WTC11 (cell line): ENCODE measurements around the gene TMCO1. TPM values are rescaled to one million over a fixed set of nuclear protein-coding genes. Genes with fewer than 3 reads are reported as not detected.

Source experiments
- ATAC-seq: fragments of 200-7000 bp; cut with Tn5 transposase; 2 replicates; pipeline ENCODE4 v1.10.0; 2021; ENCODE audit warnings: mild to moderate bottlenecking, moderate library complexity
- CTCF ChIA-PET: fragments of 300-600 bp; sonication (Branson Sonifier 250); formaldehyde crosslinking; loops from one replicate; lab custom pipeline; 2021; ENCODE audit warnings: antibody characterized with exemption; lab: Charles Lee
- POLR2A ChIA-PET: fragments of 350-600 bp; sonication (Branson Sonifier 250); formaldehyde crosslinking; loops from one replicate; lab custom pipeline; 2021; ENCODE audit warnings: antibody characterized with exemption; lab: Charles Lee
- DNase-seq: peaks from one replicate; pipeline ENCODE4 v3.0.0; 2021; ENCODE audit warnings: low spot score
- H3K27ac Mint-ChIP-seq: 2 replicates; pipeline ENCODE4 v1.8.0; 2021; ENCODE audit warnings: mixed read lengths
- H3K27me3 Mint-ChIP-seq: 2 replicates; pipeline ENCODE4 v1.8.0; 2021; ENCODE audit warnings: low read depth, mild to moderate bottlenecking, moderate library complexity, mixed read lengths
- H3K36me3 Mint-ChIP-seq: 2 replicates; pipeline ENCODE4 v1.8.0; 2021; ENCODE audit warnings: mixed read lengths
- H3K4me1 Mint-ChIP-seq: 2 replicates; pipeline ENCODE4 v1.8.0; 2022; ENCODE audit warnings: mixed read lengths
- H3K4me3 Mint-ChIP-seq: 2 replicates; pipeline ENCODE4 v1.8.0; 2021; ENCODE audit warnings: mild to moderate bottlenecking, moderate library complexity, mixed read lengths
- H3K9me3 Mint-ChIP-seq: 2 replicates; pipeline ENCODE4 v1.8.0; 2021; ENCODE audit warnings: mixed read lengths
- ATF2 ChIP-seq: sonication (generic); formaldehyde crosslinking; IDR thresholded peaks from 2 replicates; pipeline ENCODE4 v1.8.1; 2022; ENCODE audit warnings: low read depth, missing genetic modification reagents, borderline replicate concordance
- CBFB ChIP-seq: sonication (generic); formaldehyde crosslinking; IDR thresholded peaks from 2 replicates; pipeline ENCODE4 v1.8.1; 2022; ENCODE audit warnings: mild to moderate bottlenecking, low read depth, missing genetic modification reagents
- E2F5 ChIP-seq: sonication (generic); formaldehyde crosslinking; IDR thresholded peaks from 2 replicates; pipeline ENCODE4 v1.8.1; 2022; ENCODE audit warnings: mild to moderate bottlenecking, moderate library complexity, missing genetic modification reagents
- FOXJ3 ChIP-seq: sonication (generic); formaldehyde crosslinking; IDR thresholded peaks from 2 replicates; pipeline ENCODE4 v1.9.0; 2021; ENCODE audit warnings: missing genetic modification reagents, mild to moderate bottlenecking, borderline replicate concordance
- IRF2 ChIP-seq: sonication (generic); formaldehyde crosslinking; IDR thresholded peaks from 2 replicates; pipeline ENCODE4 v1.8.0; 2022; ENCODE audit warnings: low read depth, missing genetic modification reagents, borderline replicate concordance
- JAZF1 ChIP-seq: fragments of 250-450 bp; sonication (Bioruptor Pico); IDR thresholded peaks from 2 replicates; pipeline ENCODE4 v1.9.0; 2021; ENCODE audit warnings: moderate library complexity, mild to moderate bottlenecking, inconsistent platforms
- NR3C1 ChIP-seq: sonication (generic); formaldehyde crosslinking; conservative IDR thresholded peaks from 2 replicates; pipeline ENCODE4 v1.8.1; 2023; ENCODE audit warnings: low read depth, mild to moderate bottlenecking, missing genetic modification reagents
- PRDM15 ChIP-seq: sonication (generic); formaldehyde crosslinking; IDR thresholded peaks from 2 replicates; pipeline ENCODE4 v1.8.0; 2022; ENCODE audit warnings: missing genetic modification reagents
- RELA ChIP-seq: sonication (generic); formaldehyde crosslinking; IDR thresholded peaks from 2 replicates; pipeline ENCODE4 v1.8.1; 2022; ENCODE audit warnings: missing genetic modification reagents, mild to moderate bottlenecking, borderline replicate concordance
- RORB ChIP-seq: fragments of 250-450 bp; sonication (Bioruptor Pico); IDR thresholded peaks from 2 replicates; pipeline ENCODE4 v1.9.0; 2021; ENCODE audit warnings: mild to moderate bottlenecking
- ZBTB21 ChIP-seq: sonication (generic); formaldehyde crosslinking; IDR thresholded peaks from 2 replicates; pipeline ENCODE4 v1.8.1; 2023; ENCODE audit warnings: mild to moderate bottlenecking, missing genetic modification reagents, borderline replicate concordance
- ZNF423 ChIP-seq: fragments of 250-450 bp; sonication (Bioruptor Pico); IDR thresholded peaks from 2 replicates; pipeline ENCODE4 v2.1.2; 2022; ENCODE audit warnings: mild to moderate bottlenecking, moderate library complexity
- ZNF425 ChIP-seq: fragments of 250-450 bp; sonication (Bioruptor Pico); conservative IDR thresholded peaks from 2 replicates; pipeline ENCODE4 v1.9.0; 2021; ENCODE audit warnings: mild to moderate bottlenecking
- total RNA-seq: library from RNA; stranded (reverse); gene quantifications from 3 replicates; pipeline ENCODE4 v1.2.3, GENCODE V29; 2021
- TF ChIP-seq, protein P1 (sequence below): sonication (generic); formaldehyde crosslinking; IDR thresholded peaks from 2 replicates; pipeline ENCODE4 v1.8.1; 2022; ENCODE audit warnings: missing genetic modification reagents, borderline replicate concordance
- TF ChIP-seq, protein P2 (sequence below): sonication (generic); formaldehyde crosslinking; IDR thresholded peaks from 2 replicates; pipeline ENCODE4 v1.8.1; 2022; ENCODE audit warnings: mild to moderate bottlenecking, missing genetic modification reagents, moderate library complexity, borderline replicate concordance
- TF ChIP-seq, protein P3 (sequence below): fragments of 250-450 bp; sonication (Bioruptor Pico); IDR thresholded peaks from 2 replicates; pipeline ENCODE4 v1.9.0; 2021; ENCODE audit warnings: mild to moderate bottlenecking

TMCO1 gene
- total RNA-seq, 1 experiment from 2014 or later: 52.8 TPM

GRCh38 chr1:165772739-165773138 is 4.1 kb upstream of the TMCO1 start:
- ATAC-seq (no peak), DNase-seq (no peak)
- H3K4me1 Mint-ChIP-seq: peaks cover 14% of the 10 kb centered on the region
- ChIA-PET CTCF (no interaction called here), POLR2A (no interaction called here)
- H3K4me3 Mint-ChIP-seq: no peak overlapping the region
- H3K27ac Mint-ChIP-seq: no peak overlapping the region
- TF ChIP-seq, protein P1, sequence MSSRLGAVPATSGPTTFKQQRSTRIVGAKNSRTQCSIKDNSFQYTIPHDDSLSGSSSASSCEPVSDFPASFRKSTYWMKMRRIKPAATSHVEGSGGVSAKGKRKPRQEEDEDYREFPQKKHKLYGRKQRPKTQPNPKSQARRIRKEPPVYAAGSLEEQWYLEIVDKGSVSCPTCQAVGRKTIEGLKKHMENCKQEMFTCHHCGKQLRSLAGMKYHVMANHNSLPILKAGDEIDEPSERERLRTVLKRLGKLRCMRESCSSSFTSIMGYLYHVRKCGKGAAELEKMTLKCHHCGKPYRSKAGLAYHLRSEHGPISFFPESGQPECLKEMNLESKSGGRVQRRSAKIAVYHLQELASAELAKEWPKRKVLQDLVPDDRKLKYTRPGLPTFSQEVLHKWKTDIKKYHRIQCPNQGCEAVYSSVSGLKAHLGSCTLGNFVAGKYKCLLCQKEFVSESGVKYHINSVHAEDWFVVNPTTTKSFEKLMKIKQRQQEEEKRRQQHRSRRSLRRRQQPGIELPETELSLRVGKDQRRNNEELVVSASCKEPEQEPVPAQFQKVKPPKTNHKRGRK: no peak
- no peak for TF ChIP-seq E2F5 (CRISPR knock-in tag)
- no peak for TF ChIP-seq RELA (CRISPR knock-in tag)
- TF ChIP-seq, all 79 proteins: peak for 0
- H3K27me3 Mint-ChIP-seq: no peaks in the 10 kb centered on the region
- no peaks in the 10 kb centered on the region for H3K9me3 Mint-ChIP-seq
- H3K36me3 Mint-ChIP-seq: peaks cover 3% of the 10 kb centered on the region; the same call in 1 of the 2 replicates

DNA sequence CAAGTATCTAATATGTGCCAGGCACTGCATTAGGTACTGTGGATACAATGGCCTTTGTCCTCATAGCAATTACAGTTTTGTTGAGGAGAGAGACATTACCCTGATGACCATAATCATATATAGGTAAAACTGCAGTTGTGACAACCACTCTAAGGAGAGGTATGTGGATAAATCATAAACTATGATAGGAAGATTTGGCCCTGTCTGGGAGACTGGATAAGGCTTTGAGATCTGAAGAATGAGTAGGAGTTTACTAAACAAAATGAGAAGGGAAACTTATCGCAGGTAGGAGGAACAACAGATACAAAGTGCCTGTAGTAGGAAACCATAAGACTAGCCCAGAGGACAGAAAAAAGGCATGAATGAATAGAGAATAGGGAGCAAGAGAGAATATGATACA is 4.4 kb downstream of the TMCO1 start:
- peaks cover 10% of the 10 kb centered on the region for H3K4me1 Mint-ChIP-seq
- peaks cover 13% of the 10 kb centered on the region for H3K36me3 Mint-ChIP-seq
- H3K4me3 Mint-ChIP-seq: no peak overlapping the region
- ATAC-seq: no peak
- CTCF ChIA-PET: no interaction called here
- no peaks in the 10 kb centered on the region for H3K9me3 Mint-ChIP-seq
- no peaks in the 10 kb centered on the region for H3K27me3 Mint-ChIP-seq
- TF ChIP-seq CBFB (CRISPR knock-in tag): no peak
- no peak for DNase-seq
- POLR2A ChIA-PET: no interaction called here
- H3K27ac Mint-ChIP-seq: no peak overlapping the region

DNA sequence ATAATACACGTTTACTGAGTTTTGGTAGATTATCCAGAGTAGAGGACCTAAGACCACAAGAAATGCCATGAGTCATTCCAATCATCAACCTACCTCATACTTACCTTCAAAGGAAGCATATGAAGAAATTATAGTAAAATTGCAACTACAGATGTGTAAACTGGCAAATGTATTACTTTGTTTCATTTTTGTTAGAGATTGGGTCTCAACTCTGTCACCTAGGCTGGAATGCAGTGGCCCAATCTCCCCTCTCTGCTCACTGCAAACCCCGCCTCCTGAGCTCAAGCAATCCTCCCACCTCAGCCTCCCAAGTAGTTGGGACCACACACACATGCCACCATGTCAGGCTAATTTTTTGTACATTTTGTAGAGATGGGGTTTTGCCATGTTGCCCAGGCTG is 5.2 kb downstream of the TMCO1 start:
- H3K36me3 Mint-ChIP-seq: peaks cover 13% of the 10 kb centered on the region
- DNase-seq (no peak), ATAC-seq (no peak)
- ChIA-PET POLR2A (no interaction called here), CTCF (no interaction called here)
- no peak overlapping the region for H3K27ac Mint-ChIP-seq
- peaks cover 7% of the 10 kb centered on the region for H3K4me1 Mint-ChIP-seq
- no peaks in the 10 kb centered on the region for H3K27me3 Mint-ChIP-seq
- no peaks in the 10 kb centered on the region for H3K9me3 Mint-ChIP-seq
- no peak overlapping the region for H3K4me3 Mint-ChIP-seq
- TF ChIP-seq RORB (CRISPR knock-in tag) (no peak), PRDM15 (CRISPR knock-in tag) (no peak), ATF2 (CRISPR knock-in tag) (no peak), ZNF423 (CRISPR knock-in tag) (no peak), ZBTB21 (CRISPR knock-in tag) (no peak), IRF2 (CRISPR knock-in tag) (no peak), JAZF1 (CRISPR knock-in tag) (no peak), FOXJ3 (CRISPR knock-in tag) (no peak), ZNF425 (CRISPR knock-in tag) (no peak), NR3C1 (CRISPR knock-in tag) (no peak)
- TF ChIP-seq, protein P2, sequence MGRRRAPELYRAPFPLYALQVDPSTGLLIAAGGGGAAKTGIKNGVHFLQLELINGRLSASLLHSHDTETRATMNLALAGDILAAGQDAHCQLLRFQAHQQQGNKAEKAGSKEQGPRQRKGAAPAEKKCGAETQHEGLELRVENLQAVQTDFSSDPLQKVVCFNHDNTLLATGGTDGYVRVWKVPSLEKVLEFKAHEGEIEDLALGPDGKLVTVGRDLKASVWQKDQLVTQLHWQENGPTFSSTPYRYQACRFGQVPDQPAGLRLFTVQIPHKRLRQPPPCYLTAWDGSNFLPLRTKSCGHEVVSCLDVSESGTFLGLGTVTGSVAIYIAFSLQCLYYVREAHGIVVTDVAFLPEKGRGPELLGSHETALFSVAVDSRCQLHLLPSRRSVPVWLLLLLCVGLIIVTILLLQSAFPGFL: no peak
- TF ChIP-seq, protein P3, sequence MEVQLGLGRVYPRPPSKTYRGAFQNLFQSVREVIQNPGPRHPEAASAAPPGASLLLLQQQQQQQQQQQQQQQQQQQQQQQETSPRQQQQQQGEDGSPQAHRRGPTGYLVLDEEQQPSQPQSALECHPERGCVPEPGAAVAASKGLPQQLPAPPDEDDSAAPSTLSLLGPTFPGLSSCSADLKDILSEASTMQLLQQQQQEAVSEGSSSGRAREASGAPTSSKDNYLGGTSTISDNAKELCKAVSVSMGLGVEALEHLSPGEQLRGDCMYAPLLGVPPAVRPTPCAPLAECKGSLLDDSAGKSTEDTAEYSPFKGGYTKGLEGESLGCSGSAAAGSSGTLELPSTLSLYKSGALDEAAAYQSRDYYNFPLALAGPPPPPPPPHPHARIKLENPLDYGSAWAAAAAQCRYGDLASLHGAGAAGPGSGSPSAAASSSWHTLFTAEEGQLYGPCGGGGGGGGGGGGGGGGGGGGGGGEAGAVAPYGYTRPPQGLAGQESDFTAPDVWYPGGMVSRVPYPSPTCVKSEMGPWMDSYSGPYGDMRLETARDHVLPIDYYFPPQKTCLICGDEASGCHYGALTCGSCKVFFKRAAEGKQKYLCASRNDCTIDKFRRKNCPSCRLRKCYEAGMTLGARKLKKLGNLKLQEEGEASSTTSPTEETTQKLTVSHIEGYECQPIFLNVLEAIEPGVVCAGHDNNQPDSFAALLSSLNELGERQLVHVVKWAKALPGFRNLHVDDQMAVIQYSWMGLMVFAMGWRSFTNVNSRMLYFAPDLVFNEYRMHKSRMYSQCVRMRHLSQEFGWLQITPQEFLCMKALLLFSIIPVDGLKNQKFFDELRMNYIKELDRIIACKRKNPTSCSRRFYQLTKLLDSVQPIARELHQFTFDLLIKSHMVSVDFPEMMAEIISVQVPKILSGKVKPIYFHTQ: no peak
- TF ChIP-seq, all 79 proteins: peak for 0
